GM21737 (cell line): Measurements from ENCODE around the gene UPP2.

Experiments used
- ATAC-seq: cut with Tn5 transposase; IDR thresholded peaks from one replicate; pipeline ENCODE4 v1.9.1; 2021; ENCODE audit warnings: mild to moderate bottlenecking, moderate library complexity; ENCODE audit not compliant: unreplicated experiment

UPP2 gene

GRCh38 chr2:158135096-158135495 is 33.4 kb downstream of the UPP2 start:
- no peak for ATAC-seq

GRCh38 chr2:158138255-158138654 is 36.6 kb downstream of the UPP2 start:
- ATAC-seq = no peak

GRCh38 chr2:158140201-158140600 is 38.5 kb downstream of the UPP2 start:
- no peak for ATAC-seq

DNA sequence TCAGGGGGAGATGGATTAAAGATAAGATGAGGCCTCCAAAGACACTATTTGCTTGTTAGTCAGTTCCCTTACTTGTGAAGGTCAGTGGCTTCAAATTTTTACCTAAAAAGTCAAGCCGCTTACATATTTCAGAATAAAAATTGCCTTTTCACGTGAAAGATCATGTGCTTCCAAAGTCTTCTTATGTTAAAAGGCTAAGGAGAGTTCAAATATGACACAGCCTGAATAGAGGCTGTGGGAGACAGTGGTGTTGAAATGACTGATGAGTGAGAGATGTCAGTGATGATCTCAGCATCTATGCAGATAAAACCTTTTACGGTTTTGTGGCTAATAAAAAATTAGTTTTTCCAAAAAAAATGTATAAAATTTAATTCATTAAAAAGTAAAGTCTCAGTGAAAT is 40.5 kb downstream of the UPP2 start:
- ATAC-seq = no peak

GRCh38 chr2:158142568-158143332 is 41.1 kb downstream of the UPP2 start:
- ATAC-seq = no peak

GRCh38 chr2:158143703-158144360 is 42.2 kb downstream of the UPP2 start:
- no peak for ATAC-seq

DNA sequence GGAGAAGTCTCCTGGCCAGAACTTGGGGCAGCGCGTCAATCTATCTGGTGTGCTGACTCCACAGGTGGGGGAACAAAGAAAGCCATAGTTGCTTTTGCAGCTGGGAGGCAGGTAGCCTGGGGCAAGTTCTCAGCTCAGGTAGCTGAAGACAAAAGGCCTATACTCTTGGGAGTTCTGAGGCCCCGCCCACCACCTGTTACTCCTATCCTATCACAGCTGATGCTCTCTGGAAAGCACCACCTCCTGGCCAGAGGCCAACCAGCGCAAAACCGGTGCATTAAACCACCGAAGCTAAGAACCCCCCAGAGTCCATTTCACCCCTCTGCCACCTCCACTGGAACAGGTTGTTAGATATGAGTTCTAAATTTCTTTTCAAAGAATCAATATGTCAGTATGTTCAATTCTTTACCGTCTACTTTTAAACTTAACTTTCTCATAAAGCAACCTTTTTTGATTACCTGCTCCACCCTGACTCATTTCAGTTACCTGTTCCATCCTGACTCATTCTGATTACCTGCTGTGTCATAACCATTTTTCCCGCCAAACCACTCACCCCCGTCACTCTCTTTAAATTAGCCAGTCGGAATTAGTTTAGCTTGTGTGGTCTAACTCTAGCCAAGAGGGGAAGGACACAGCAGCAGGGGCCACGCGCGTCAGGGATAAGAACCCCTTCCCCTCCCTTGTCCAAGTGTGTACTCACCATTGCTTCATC is 43.4 kb downstream of the UPP2 start:
- no peak for ATAC-seq

- ATAC-seq = no peak
These were observed 51.8 kb downstream of the UPP2 start for GRCh38 chr2:158153270-158154015.

GRCh38 chr2:158154596-158154995 is 52.9 kb downstream of the UPP2 start:
- ATAC-seq = no peak

- no peak for ATAC-seq
These were observed 71.0 kb downstream of the UPP2 start for GRCh38 chr2:158172719-158173118.

GRCh38 chr2:158174495-158174894 is 72.8 kb downstream of the UPP2 start:
- no peak for ATAC-seq

DNA sequence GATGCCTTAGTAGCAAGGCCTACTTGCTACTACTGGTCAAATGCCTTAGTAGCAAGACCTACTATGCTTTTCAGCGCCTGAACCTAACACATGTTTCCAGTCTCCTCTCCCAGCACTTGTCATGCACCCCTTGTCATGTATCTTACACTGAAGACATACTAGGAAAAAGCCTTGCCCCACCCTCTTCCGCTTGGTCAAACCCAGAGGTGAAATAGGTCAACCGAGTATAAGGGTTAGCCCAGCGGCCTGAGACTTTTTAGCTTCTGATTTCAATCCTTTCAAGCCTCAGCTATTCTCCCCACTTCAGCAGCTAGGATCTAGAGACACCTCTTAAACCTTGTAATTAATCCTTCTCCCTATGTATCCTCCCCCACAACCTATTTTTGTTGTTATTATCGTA is 73.3 kb downstream of the UPP2 start:
- ATAC-seq = no peak

DNA sequence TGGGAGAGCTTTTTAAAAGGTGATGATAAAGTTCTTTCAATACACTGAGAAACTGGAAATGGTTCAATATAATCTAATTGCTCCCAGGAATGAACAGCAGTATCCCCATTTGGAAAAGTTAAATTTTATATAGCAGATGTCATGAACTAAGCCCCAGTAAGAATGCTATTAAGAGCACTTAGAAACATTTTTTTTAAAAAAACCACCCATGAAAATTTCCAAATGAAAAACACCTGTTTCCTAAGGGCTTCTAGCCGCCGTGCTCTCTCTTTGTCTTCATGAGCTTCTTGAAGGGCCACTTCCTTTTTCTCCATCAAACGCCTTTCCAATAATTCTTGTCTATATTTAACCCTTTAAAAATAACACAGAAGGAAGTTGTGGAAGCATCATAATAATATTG is 77.0 kb downstream of the UPP2 start:
- no peak for ATAC-seq

- ATAC-seq = peak; percentile 59
These were observed 78.0 kb downstream of the UPP2 start for GRCh38 chr2:158179660-158180059.

- no peak for ATAC-seq
These were observed 79.5 kb downstream of the UPP2 start for GRCh38 chr2:158181171-158181570.

DNA sequence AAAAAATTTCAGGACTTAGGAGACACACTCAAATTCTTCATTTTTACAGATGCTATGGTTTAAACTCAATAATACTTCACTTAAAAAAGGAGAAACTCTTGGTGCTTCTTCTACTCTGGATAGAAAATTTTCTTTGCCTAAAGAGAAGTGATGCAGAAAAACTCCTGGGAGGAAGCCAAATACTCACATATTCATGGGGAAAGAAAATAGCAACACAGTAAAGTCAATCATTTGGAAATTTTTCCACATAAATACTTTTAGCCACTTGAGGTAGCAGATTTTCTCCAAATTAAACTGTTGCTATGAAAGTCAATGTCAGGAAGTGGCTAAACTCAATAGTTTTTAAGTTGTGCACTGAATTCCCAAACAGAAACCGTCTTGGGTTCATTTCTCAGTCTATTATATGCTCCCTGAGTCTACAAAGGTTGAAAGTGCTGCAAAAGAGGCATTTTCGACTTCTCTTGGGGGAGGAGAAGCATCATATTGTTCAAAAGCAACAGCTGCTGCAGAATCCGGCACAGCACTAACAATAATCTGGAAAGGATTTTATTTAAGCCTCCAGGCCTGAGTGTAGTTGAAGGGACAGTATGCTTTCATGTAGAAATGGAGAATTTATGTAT is 81.1 kb downstream of the UPP2 start:
- ATAC-seq = no peak

DNA sequence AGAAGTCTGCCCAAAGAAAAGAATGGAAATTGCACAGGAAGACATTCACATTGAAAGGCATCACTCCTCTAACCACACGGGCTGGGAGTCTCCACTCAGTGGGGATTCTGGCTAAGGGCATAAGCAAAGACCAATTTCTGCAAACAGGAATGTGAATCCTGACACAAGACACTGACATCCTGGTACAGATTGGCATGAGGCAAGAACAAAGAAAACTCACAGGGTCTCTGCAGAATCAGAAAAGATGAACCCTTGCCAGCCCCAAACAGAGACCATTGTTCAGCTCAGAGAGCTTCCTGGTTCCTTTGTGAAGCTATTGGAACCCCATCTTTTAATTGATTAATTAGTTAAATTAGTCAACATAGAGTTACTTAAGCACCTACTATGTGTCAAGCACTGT is 82.3 kb downstream of the UPP2 start:
- ATAC-seq = no peak

GRCh38 chr2:158184556-158185343 is 83.1 kb downstream of the UPP2 start:
- no peak for ATAC-seq
